GM18858 (cell line): ENCODE data around the gene HPCAL4.

Experiments used
- ATAC-seq: cut with Tn5 transposase; IDR thresholded peaks from one replicate; pipeline ENCODE4 v1.9.1; 2021; ENCODE audit not compliant: unreplicated experiment

Gene HPCAL4

GRCh38 chr1:39652554-39652953, 38.7 kb downstream of the HPCAL4 start:
- ATAC-seq = no peak

- no peak for ATAC-seq
Measured at GRCh38 chr1:39652105-39652504, 39.1 kb downstream of the HPCAL4 start.

- ATAC-seq = no peak
Measured at GRCh38 chr1:39650431-39650830, 40.8 kb downstream of the HPCAL4 start.

- ATAC-seq = no peak
Measured at GRCh38 chr1:39649636-39650185, 41.5 kb downstream of the HPCAL4 start.

GRCh38 chr1:39648496-39648895, 42.7 kb downstream of the HPCAL4 start:
- ATAC-seq = no peak

- ATAC-seq = no peak
Measured at GRCh38 chr1:39647247-39647646, 44.0 kb downstream of the HPCAL4 start.

- no peak for ATAC-seq
Measured at GRCh38 chr1:39646232-39647081, 44.8 kb downstream of the HPCAL4 start.

- no peak for ATAC-seq
Measured at GRCh38 chr1:39645411-39646043, 45.7 kb downstream of the HPCAL4 start.

DNA sequence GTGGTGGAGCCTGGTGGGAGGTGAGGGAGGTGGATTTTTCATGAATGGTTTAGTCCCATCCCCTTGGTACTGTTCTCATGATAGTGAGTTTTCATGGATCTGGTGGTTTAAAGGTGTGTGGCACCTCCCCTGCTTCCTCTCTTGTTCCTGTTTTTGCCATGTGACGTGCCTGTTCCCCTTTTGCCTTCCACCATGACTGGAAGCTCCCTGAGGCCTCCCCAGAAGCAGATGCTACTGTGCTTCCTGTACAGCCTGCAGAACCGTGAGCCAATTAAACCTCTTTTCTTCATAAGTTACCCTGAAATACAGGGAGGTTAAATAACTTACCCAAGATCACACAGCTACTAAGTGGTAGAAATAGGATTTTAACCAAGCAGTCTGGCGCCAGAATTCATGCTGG, 47.5 kb downstream of the HPCAL4 start:
- no peak for ATAC-seq

DNA sequence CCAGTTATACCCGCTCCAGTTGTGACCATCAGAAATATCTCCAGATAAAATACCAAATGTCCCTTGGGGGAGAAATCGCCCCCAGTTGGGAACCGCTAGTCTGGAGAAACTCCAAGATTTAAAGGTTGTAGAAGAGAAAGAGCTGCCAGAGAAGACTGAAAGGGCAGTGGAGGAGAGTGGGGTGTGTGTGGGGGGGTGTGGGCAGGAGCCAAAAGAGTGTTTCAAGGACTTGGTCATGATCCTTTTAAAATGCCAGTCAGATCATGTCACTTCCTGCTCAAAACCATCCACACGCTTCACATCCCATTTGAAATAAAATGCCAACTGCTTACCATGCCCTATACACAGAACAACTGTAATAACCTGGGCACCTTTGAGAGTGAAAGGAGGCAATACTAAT, 48.4 kb downstream of the HPCAL4 start:
- no peak for ATAC-seq

- no peak for ATAC-seq
Measured at GRCh38 chr1:39640861-39641260, 50.4 kb downstream of the HPCAL4 start.

- ATAC-seq = no peak
Measured at GRCh38 chr1:39639305-39640130, 51.7 kb downstream of the HPCAL4 start, which contains the start of gene HEYL. Gene HEYL, minus strand, starts transcription at chr1:39639643. Its CDS starts 18 bp downstream, at chr1:39639625.

GRCh38 chr1:39638965-39639304, 52.3 kb downstream of the HPCAL4 start:
- no peak for ATAC-seq

- ATAC-seq = no peak
Measured at GRCh38 chr1:39637361-39637760, 53.9 kb downstream of the HPCAL4 start.

DNA sequence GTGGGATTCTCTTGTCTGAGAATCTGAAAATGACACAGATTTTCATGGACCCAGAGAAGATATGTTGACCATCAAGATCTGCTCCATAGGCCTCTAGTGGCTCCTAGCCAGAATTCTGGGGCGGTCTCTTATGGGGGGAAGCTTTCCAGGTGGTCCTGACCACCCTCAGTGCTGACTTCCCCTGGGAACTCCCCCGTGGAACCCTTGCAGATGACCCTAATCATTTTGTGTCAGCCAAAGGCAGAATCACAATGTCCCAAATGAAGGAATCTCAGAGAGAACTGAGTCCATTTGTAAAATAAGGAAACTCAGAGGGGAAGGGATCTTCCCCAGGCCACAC, 55.4 kb downstream of the HPCAL4 start:
- ATAC-seq = no peak

GRCh38 chr1:39635205-39635870, 55.9 kb downstream of the HPCAL4 start:
- ATAC-seq = no peak

DNA sequence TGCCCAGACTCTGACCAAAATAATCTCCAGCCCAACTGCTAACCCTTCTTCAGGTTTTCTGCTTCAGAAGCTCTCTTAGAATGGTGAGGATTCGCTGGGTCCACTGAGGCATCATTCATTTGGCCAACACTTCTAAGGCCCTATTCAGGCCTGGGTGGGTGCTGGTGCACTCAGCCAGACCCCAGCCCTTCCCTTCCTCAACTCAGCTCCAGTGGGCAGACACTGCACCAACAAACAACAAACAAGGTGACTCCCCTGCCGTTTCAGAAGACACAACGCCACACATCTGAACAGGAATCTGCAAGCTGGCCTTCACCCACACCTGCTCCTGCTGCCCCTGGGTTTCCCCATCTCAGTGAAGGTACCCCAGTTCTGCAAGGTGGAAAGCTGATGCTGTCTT, 57.8 kb downstream of the HPCAL4 start:
- no peak for ATAC-seq

DNA sequence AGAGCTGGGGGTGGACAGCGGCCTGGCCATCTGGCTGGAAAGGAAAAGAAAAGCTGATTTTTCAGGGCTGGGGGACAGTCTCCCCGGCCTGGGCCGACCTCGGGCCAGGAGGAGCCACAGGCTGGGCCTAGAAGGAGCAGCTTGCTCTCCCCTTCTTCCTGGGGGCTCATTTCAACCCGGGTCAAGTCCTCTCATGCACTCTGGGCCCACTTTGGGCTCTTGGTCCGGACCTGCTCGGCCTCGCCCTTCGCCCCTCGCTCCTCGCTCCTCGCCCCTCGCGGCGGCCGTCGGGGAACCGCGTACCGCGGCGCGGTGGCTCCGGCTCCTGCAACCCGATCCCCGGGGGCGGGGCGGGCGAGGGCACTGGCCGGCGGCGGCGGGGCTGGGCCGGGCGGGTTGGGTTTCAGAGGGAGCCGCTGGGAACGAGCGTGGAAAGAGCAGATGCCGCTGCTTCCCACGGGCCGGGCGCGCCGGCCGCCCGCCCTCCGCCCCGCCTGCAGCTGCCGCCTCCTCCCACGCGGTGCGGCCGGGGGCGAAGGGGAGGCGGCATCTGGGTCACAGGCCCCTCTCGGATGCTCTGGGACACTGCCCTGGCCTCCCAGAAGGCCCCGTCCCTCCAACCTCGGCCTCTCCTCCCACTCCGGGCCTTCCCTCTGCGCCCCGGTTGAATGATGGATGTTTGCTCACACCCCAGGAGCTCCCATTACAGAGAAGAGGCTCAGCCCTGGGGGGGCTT, 58.4 kb downstream of the HPCAL4 start:
- ATAC-seq = no peak

- no peak for ATAC-seq
Measured at GRCh38 chr1:39632323-39632681, 58.9 kb downstream of the HPCAL4 start.
